Coronary artery (tissue), 2 donors: ENCODE data around the gene KLRB1.
"Not testable (repeated sequence)": the region's sequence is repeated elsewhere in the genome, so short reads cannot be mapped to it uniquely, and the experiment has no call there.

Experiments
- DNase-seq: peaks from one replicate; pipeline ENCODE4 v3.0.0-alpha.2; 2017; ENCODE audit warnings: low spot score
- H3K27ac ChIP-seq, 2 donors: fragments of 200-600 bp; sonication (generic); one replicate each; pipeline ENCODE4 v1.5.1; 2016 to 2019
- H3K4me3 ChIP-seq: fragments of 200-600 bp; sonication (generic); 2 replicates; pipeline ENCODE4 v1.5.1; 2016; ENCODE audit warnings: mild to moderate bottlenecking, moderate library complexity
- CTCF ChIP-seq: fragments of 200-600 bp; sonication (generic); IDR thresholded peaks from one replicate; pipeline ENCODE4 v1.5.1; 2019; ENCODE audit warnings: antibody characterized with exemption

KLRB1 gene

DNA sequence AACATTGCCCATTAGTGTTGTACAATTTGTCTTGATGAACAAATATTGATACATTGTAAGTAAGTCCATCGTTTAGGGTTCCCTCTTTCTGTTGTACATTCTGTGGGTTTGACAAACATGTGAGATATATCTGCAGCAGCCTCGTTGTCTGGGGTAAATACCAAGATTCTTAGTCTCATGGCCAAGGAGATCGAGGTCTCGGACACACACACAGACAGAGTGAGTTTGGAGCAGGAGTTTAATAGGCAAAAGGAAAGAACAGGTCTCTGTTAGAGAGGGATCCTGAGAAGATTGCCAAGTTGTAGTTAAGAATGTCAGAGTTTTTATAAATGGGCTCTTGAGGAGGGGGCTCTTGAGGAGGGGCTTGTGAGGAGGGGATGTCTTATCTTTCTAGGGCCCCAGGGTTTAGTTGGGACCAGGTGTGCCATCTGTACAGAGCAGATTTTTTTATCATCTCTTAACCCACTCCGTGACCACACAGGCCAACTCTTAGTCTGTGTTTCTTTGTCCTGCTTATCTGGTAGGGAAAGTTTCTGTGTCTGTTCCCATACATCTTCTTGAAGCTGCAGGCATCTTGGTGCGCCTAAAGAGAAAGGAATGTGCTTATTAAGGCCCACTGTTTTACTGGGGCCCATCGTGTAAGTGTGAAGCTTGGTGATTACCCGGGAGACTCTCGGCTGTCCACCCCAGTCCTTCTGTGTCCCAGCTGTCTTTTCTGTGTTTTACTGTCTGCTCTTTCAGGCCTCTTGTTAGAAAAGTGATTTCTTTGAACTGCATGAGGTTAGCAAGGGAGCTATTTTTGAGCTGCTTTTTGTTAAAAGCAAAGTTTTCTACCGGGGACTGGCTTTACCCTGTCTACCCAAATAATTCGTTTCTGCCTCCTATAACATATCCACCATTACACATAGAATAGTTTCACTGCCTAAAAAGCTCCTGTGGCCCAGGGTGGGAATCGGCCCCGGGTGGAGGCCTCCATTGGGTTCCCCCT lies 39.4 kb upstream of the KLRB1 start:
- peak overlapping the region; percentile 82 to 84 for H3K27ac ChIP-seq
- DNase-seq, result no peak
- TF ChIP-seq CTCF, result no peak
- peak overlapping the region; percentile 76 for H3K4me3 ChIP-seq

GRCh38 chr12:9644985-9645551 lies 37.4 kb upstream of the KLRB1 start:
- DNase-seq, H3K27ac ChIP-seq, H3K4me3 ChIP-seq: not testable (repeated sequence)

- TF ChIP-seq CTCF, result no peak
- Histone ChIP-seq H3K4me3 (no peak overlapping the region), H3K27ac (no peak overlapping the region)
- DNase-seq, result no peak
Measured at GRCh38 chr12:9643266-9643660, 35.5 kb upstream of the KLRB1 start.

GRCh38 chr12:9642606-9643265 lies 35.0 kb upstream of the KLRB1 start:
- H3K4me3 ChIP-seq, result no peak overlapping the region
- DNase-seq, result no peak
- no peak for TF ChIP-seq CTCF
- H3K27ac ChIP-seq, result no peak overlapping the region

GRCh38 chr12:9640024-9640423 lies 32.3 kb upstream of the KLRB1 start:
- no peak for DNase-seq
- no peak for TF ChIP-seq CTCF
- no peak overlapping the region for H3K27ac ChIP-seq
- no peak overlapping the region for H3K4me3 ChIP-seq

DNA sequence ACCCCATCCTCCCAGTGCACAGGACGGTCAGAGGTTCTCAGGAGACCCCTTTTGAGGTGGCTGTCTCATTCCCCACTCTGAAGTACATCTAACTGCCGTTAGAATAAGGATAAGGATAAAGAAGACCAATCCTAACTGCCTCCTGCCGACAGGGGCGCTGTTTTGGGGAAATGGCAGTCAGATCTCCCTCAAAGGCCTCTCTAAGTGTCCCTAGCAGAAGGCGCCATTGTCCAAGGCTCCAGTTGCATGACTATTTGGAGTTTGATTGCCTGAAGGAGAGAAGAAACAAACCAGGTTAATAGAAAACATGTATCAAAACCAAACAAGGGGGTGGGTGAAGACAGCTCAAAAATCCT lies 29.1 kb upstream of the KLRB1 start:
- Histone ChIP-seq H3K4me3 (no peak overlapping the region), H3K27ac (no peak overlapping the region)
- no peak for DNase-seq
- no peak for TF ChIP-seq CTCF

DNA sequence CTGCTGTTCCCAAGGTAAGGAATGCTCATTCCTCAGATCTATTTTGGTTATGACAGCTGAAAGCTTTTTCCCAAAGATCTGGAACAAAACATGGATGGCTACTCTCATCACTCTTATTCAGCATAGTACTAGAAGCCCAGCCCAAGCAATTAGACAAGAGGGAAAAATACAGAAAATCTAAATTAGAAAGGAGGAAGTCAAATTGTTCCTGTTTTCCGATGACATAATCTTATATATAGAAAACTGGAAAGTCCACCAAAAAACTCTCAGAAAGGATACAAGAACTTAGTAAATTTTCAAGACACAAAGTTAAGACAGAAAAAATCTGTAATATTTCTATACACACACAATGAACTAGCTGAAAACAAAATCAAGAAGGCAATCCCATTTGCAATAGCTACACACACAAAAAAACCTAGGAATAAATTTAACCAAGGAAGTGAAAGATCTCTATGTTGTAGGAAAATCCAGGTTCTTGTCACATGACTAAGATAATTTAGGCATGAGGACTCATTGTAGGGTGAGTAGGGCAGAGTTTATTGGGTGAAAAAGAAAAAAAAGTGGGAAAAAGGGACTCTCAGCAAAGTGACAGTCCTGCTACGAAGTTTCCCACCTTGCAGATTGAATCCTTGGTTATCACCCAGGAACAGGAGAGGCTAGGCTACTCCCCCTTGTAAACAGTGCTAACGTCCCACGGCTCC lies 28.6 kb upstream of the KLRB1 start:
- no peak for DNase-seq
- no peak overlapping the region for H3K4me3 ChIP-seq
- no peak for TF ChIP-seq CTCF
- no peak overlapping the region for H3K27ac ChIP-seq
